ENCODE results near the gene VOPP1.

Gene VOPP1

DNA sequence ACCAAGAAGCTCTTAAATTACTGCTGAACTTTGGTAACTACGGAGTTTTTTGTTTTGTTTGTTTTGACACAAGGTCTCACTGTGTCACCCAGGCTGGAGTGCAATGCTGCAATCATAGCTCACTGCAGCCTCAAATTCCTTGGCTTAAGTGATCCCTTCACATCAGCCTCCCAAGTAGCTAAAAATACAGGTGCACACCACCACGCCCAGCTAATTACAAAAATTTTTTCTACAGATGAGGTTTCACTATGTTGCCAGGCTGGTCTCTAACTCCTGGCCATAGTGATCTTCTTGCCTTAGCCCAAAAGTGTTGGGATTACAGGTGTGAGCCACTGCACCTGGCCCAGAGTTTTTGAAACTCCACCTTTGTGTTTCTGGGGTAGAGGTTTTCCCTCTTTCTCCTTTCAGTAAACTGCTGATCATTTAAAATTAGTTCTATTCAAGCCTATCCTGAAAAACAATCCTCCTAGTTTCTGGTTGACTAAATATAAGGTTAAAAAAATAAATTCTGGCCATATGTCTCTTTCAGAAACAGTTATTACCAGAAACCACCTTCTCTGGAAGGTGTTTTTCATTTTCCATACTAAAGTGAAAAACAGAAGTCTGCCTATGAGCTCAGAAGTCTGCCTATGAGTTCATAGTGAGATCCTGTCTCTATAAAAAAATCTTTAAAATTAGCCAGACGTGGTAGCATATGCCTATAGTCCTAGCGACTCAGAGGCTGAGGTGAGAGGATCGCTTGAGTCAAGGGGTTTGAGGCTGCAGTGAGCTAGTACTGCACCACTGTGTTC is 63.9 kb downstream of the VOPP1 start:
- Histone ChIP-seq H3K9me3 (ENCODE audit: insufficient read depth, low read length) (no peaks in the 10 kb centered on the region), H3K36me3 (ENCODE audit: low read length) (no peaks in the 10 kb centered on the region), H2AFZ (ENCODE audit: low read depth, low read length, severe bottlenecking) (no peak overlapping the region), H3K9me2 (replicated peaks; ENCODE audit: insufficient read depth, low read length) (no peaks in the 10 kb centered on the region), H3K27me3 (ENCODE audit: low read length) (no peaks in the 10 kb centered on the region), H4K20me1 (ENCODE audit: low read depth, low read length) (no peaks in the 10 kb centered on the region), H3F3A (ENCODE audit: insufficient read depth) (no peaks in the 10 kb centered on the region), H3K9ac (ENCODE audit: low read length) (no peak overlapping the region), H3K27ac (ENCODE audit: low read depth, low read length) (no peak overlapping the region), H3K4me3 (ENCODE audit: insufficient read depth, low read length, poor library complexity, severe bottlenecking) (no peak overlapping the region), H3K4me2 (ENCODE audit: low read depth, low read length, poor library complexity, severe bottlenecking) (no peak overlapping the region), H3K79me2 (ENCODE audit: insufficient read depth, low read length) (0 out of 2 replicates have a peak, but pooled peaks cover 12% of the 10 kb centered on the region)
- TF ChIP-seq EZH2phosphoT487 (conservative IDR thresholded peaks at IDR 0.05; ENCODE audit: low read length) = no peak
- TF ChIP-seq, protein P1, sequence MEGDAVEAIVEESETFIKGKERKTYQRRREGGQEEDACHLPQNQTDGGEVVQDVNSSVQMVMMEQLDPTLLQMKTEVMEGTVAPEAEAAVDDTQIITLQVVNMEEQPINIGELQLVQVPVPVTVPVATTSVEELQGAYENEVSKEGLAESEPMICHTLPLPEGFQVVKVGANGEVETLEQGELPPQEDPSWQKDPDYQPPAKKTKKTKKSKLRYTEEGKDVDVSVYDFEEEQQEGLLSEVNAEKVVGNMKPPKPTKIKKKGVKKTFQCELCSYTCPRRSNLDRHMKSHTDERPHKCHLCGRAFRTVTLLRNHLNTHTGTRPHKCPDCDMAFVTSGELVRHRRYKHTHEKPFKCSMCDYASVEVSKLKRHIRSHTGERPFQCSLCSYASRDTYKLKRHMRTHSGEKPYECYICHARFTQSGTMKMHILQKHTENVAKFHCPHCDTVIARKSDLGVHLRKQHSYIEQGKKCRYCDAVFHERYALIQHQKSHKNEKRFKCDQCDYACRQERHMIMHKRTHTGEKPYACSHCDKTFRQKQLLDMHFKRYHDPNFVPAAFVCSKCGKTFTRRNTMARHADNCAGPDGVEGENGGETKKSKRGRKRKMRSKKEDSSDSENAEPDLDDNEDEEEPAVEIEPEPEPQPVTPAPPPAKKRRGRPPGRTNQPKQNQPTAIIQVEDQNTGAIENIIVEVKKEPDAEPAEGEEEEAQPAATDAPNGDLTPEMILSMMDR (IDR thresholded peaks at IDR 0.05; ENCODE audit: insufficient read depth, low read length, poor library complexity, severe bottlenecking) = no peak

DNA sequence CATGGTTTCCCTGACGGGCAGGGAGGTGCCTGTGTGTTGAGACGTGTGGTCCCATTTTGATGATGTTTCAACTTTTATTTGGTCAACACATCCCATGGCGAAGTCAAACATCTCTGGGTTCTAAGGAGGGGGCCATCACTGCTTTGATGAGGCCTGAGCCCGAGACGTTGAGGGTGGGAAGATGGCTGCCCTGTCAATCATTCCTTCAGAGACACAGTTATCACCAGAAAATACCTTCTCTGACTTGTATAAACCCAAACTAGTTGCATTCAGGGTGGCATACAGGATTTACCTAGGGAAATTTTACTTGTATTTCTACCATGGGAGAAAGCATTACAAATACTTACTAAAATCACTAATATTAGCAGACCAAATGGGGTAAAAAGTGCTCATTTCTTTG is 64.6 kb downstream of the VOPP1 start:
- Histone ChIP-seq H3K9me3 (ENCODE audit: insufficient read depth, low read length) (no peaks in the 10 kb centered on the region), H3K36me3 (ENCODE audit: low read length) (no peaks in the 10 kb centered on the region), H2AFZ (ENCODE audit: low read depth, low read length, severe bottlenecking) (no peak overlapping the region), H3K4me2 (ENCODE audit: low read depth, low read length, poor library complexity, severe bottlenecking) (no peak overlapping the region), H3K4me3 (ENCODE audit: insufficient read depth, low read length, poor library complexity, severe bottlenecking) (no peak overlapping the region), H3K9ac (ENCODE audit: low read length) (no peak overlapping the region), H3K79me2 (ENCODE audit: insufficient read depth, low read length) (0 out of 2 replicates have a peak, but pooled peaks cover 12% of the 10 kb centered on the region), H3F3A (ENCODE audit: insufficient read depth) (no peaks in the 10 kb centered on the region), H4K20me1 (ENCODE audit: low read depth, low read length) (no peaks in the 10 kb centered on the region), H3K9me2 (replicated peaks; ENCODE audit: insufficient read depth, low read length) (no peaks in the 10 kb centered on the region), H3K27ac (ENCODE audit: low read depth, low read length) (no peak overlapping the region), H3K27me3 (ENCODE audit: low read length) (no peaks in the 10 kb centered on the region)
- TF ChIP-seq, protein P1 (IDR thresholded peaks at IDR 0.05; ENCODE audit: insufficient read depth, low read length, poor library complexity, severe bottlenecking) = no peak
- no peak for TF ChIP-seq EZH2phosphoT487 (conservative IDR thresholded peaks at IDR 0.05; ENCODE audit: low read length)

DNA sequence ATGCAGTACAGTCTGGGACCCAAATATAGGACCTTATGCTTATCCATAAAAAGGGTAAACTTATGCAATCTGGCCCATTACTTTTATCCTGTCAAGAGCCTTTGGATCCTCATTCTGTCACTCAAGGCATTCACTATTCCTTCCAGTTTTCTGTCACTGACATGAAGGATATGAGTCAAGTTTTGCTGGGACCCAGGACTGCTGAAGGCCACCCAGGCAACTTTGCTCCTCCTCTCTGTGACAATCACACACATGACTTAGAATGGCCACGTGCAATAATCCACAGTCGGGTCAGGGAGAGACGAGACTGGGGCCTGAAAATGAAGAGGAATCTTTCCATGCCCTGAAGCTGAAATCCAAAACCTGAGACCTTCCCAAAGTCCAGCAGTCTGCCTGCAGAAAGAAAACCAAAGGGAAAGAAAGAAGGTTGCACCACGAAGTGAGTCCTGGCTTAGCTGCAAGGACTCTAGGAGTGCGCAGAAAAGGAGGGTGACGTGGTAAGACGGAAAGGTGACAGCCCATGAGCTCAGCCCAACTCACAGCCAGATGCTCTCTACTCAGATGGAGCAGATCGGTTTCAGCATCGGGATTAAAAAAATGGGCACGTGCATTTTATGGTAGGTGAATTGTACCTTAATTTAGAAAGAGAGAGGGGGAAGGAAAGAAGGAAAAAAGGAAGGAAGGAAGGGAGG is 67.2 kb downstream of the VOPP1 start:
- Histone ChIP-seq H3K9me3 (ENCODE audit: insufficient read depth, low read length) (no peaks in the 10 kb centered on the region), H3K9me2 (replicated peaks; ENCODE audit: insufficient read depth, low read length) (no peaks in the 10 kb centered on the region), H3K36me3 (ENCODE audit: low read length) (no peaks in the 10 kb centered on the region), H3K79me2 (ENCODE audit: insufficient read depth, low read length) (0 out of 2 replicates have a peak, but pooled peaks cover 9% of the 10 kb centered on the region), H3K9ac (ENCODE audit: low read length) (no peak overlapping the region), H3F3A (ENCODE audit: insufficient read depth) (no peaks in the 10 kb centered on the region), H3K4me3 (ENCODE audit: insufficient read depth, low read length, poor library complexity, severe bottlenecking) (no peak overlapping the region), H2AFZ (ENCODE audit: low read depth, low read length, severe bottlenecking) (no peak overlapping the region), H3K27ac (ENCODE audit: low read depth, low read length) (no peak overlapping the region), H3K4me2 (ENCODE audit: low read depth, low read length, poor library complexity, severe bottlenecking) (peak overlapping the region; percentile 11), H4K20me1 (ENCODE audit: low read depth, low read length) (no peaks in the 10 kb centered on the region), H3K27me3 (ENCODE audit: low read length) (no peaks in the 10 kb centered on the region)
- no peak for TF ChIP-seq EZH2phosphoT487 (conservative IDR thresholded peaks at IDR 0.05; ENCODE audit: low read length)
- TF ChIP-seq, protein P1 (IDR thresholded peaks at IDR 0.05; ENCODE audit: insufficient read depth, low read length, poor library complexity, severe bottlenecking) = no peak
